GM19351 (cell line): ENCODE data around the gene UPF2.

Experiments used
- ATAC-seq: cut with Tn5 transposase; IDR thresholded peaks from one replicate; pipeline ENCODE4 v1.9.1; 2021; ENCODE audit warnings: mild to moderate bottlenecking, moderate library complexity; ENCODE audit not compliant: unreplicated experiment

Gene UPF2

DNA sequence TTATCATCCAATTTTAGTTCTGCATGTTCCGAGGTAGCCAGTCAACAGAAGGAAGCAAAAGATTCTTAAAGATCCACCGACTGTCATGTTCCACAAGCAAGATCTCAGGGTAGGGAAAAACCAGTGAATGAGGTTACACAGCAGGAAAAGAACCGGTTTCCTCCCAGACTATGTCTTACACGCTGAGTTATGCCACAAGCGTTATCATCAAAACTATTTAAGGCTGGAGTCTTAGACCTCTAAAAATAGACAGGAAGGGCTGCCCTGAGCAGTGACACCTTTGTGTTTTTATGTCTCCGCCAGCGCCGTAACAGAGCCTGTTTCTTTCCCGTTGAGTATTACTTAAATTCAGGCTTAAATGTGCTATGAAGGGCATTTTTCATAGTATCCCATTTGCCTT is 171.1 kb downstream of the UPF2 start:
- ATAC-seq = no peak

DNA sequence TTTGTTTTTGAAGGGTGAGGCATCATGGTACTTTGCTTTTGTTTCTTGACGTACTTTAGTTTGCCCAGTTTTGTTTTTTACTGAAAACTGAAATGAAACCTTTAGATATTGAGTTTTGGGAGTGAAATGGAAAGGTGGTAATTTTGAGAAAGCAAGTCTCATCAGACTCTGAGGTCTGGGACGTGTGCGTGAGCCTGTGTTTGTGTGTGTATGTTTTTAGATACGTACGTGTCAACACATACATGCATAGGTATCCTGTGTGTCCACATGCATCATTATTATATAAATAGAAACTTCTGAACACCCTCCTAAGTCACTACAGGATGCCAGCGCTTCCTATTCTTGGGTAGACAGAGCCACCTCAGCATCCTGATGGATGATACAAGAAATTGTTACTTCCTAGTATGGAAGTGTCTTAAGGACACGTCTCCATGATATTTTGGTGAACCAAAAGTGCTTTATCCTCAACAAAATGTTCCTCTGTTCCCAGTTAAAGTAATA is 171.7 kb downstream of the UPF2 start:
- no peak for ATAC-seq

DNA sequence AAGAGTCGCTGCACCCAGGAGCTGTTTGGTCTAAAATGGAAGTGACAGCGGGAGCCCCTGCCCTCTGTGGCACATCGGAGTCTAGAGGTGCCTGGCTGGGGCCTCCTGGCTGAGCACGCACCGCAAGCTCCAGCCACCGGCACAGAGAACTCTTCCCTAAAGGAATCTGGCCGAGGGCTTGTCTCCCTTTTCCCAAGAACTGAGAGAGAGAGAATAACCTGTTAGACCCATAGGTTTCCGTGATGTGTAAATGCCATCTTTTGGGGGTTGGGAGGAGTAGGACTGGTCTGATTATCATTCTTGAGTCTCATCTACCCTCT is 172.2 kb downstream of the UPF2 start:
- ATAC-seq = no peak
